SJCRH30 (cell line): ENCODE data around the gene ANKRD42. TPM values are rescaled to one million over a fixed set of nuclear protein-coding genes. Genes with fewer than 3 reads are reported as not detected.

ENCODE experiments used
- DNase-seq, 2 experiments: peaks; one replicate each; pipeline ENCODE4 v3.0.0-alpha.2; 2015 to 2020
- H3K27ac ChIP-seq: fragments of 250-450 bp; sonication (Bioruptor Pico); 2 replicates; pipeline ENCODE4 v1.5.1; 2020; ENCODE audit warnings: mild to moderate bottlenecking, moderate library complexity
- H3K27me3 ChIP-seq: fragments of 250-450 bp; sonication (Bioruptor Pico); 2 replicates; pipeline ENCODE4 v1.5.1; 2020; ENCODE audit warnings: mild to moderate bottlenecking, moderate library complexity
- H3K36me3 ChIP-seq: fragments of 250-450 bp; sonication (Bioruptor Pico); 2 replicates; pipeline ENCODE4 v1.5.1; 2020; ENCODE audit warnings: mild to moderate bottlenecking, moderate library complexity
- H3K4me1 ChIP-seq: fragments of 250-450 bp; sonication (Bioruptor Pico); 2 replicates; pipeline ENCODE4 v1.5.1; 2020; ENCODE audit warnings: mild to moderate bottlenecking, moderate library complexity
- H3K4me3 ChIP-seq: fragments of 250-450 bp; sonication (Bioruptor Pico); 2 replicates; pipeline ENCODE4 v1.5.1; 2020; ENCODE audit warnings: mild to moderate bottlenecking, moderate library complexity
- H3K9me3 ChIP-seq: fragments of 250-450 bp; sonication (Bioruptor Pico); replicated peaks from 2 replicates; pipeline ENCODE4 v1.5.1; 2020; ENCODE audit warnings: mild to moderate bottlenecking, moderate library complexity
- total RNA-seq: library from RNA; depleted of rRNA; stranded (reverse); fragments of >200 nt; shearing (Covaris generic); gene quantifications from 2 replicates; pipeline ENCODE4 v1.2.3, GENCODE V29; 2014

ANKRD42 gene
- total RNA-seq, 1 experiment from 2014 or later = 2.6 TPM

DNA sequence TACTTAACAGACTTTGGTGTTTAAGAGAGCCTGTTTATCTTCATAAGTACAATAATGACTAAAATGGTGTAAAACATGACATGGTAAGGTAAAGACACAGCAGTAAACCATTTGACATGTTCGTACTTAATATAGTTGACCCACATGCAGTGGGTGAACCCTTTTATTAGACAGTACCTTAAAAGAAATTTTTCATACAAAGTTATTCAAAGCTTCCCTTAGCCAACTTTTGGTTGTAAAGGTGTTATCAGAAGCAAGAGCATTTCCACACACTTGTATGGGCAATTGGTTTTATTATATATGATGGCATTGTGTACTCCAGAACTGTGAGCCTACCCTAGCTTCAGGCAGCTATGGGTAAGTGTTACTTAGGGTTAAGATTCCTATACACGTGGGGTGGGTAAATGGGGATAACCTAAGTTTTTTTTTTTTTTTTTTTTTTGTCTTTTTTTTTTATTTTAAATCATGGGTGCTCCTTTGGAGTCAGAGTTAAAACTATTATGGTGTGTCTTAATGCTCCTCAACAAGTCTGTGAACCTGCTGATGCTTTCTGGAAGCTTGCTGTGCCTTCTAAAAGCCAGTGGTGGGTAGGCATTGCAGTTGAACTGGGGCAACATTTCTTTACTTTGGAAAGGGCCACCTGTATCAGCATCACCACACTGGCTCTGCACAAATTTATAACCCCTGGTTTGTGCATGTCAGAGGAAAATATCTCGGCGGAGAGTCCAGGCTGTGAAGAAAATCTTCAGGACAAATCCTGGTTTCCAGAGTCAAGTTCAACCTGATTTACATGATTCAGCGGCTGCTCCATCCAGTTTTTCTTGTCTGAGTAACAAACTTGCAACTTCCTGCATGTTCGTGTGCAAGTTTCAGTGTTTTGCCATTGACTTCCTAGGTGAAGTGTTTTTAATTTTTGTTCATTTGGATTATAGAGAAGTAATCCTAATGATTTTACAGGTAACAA lies 33.3 kb upstream of the ANKRD42 start:
- no peak overlapping the region for H3K27ac ChIP-seq
- peaks cover 64% of the 10 kb centered on the region for H3K36me3 ChIP-seq
- no peaks in the 10 kb centered on the region for H3K27me3 ChIP-seq
- H3K4me3 ChIP-seq = peak overlapping the region; percentile 91
- DNase-seq = no peak
- H3K4me1 ChIP-seq = 0 out of 2 replicates have a peak, but pooled peaks cover 10% of the 10 kb centered on the region
- no peaks in the 10 kb centered on the region for H3K9me3 ChIP-seq

DNA sequence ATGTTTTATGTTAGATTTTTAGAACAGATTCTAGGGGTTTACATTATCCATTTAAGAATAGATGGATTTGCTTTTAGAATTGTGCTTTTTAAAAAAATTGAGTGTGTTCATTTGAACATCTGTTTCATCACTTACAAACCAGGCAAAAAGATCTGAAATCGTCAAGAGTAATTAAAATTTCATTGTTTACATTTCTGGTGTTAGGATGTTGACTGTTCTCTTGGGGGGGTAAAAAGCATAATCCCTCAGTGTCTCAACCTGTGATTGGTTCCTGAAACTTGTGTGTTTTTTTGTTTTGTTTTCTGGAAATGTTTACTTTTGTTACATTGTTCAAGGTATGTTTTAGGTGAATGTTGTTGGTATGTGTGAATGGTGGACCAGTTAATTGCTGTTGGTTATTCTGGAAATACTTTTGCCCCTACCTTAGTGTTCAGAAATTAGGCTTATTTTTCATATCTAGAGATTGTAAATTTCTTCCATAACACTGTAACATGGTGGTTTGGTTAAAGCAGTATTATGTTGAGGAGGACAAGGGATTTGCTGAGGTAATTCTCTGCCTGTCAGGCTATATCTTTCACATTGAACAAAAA lies 31.8 kb upstream of the ANKRD42 start:
- H3K4me1 ChIP-seq = 0 out of 2 replicates have a peak, but pooled peaks cover 10% of the 10 kb centered on the region

DNA sequence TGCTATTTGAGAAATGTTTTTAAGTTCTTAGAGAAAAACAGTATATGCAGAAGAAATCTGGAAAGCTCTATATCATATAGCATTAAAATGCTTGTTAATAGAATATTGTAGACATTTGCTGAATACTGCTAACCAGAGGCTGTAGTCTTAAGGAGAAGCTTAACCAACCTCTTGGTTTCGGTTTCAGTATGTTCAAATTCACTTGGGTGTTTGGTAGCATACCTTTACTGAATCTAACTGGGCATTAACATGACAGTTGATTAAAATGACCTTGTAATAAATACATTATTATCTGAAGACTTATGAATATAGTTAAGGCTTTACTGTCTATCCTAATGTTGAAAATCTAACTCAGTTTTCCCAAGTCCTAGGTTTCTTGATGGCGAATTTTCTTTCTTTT lies 31.1 kb upstream of the ANKRD42 start:
- Histone ChIP-seq H3K9me3 (no peaks in the 10 kb centered on the region), H3K4me3 (no peak overlapping the region), H3K27me3 (no peaks in the 10 kb centered on the region), H3K27ac (no peak overlapping the region), H3K4me1 (0 out of 2 replicates have a peak, but pooled peaks cover 10% of the 10 kb centered on the region), H3K36me3 (peaks cover 86% of the 10 kb centered on the region)
- no peak for DNase-seq

More for the DNA sequence above, 31.8 kb upstream of the ANKRD42 start:
- H3K36me3 ChIP-seq = peaks cover 79% of the 10 kb centered on the region
- no peaks in the 10 kb centered on the region for H3K27me3 ChIP-seq
- no peak overlapping the region for H3K4me3 ChIP-seq
- no peak for DNase-seq
- no peak overlapping the region for H3K27ac ChIP-seq
- no peaks in the 10 kb centered on the region for H3K9me3 ChIP-seq

DNA sequence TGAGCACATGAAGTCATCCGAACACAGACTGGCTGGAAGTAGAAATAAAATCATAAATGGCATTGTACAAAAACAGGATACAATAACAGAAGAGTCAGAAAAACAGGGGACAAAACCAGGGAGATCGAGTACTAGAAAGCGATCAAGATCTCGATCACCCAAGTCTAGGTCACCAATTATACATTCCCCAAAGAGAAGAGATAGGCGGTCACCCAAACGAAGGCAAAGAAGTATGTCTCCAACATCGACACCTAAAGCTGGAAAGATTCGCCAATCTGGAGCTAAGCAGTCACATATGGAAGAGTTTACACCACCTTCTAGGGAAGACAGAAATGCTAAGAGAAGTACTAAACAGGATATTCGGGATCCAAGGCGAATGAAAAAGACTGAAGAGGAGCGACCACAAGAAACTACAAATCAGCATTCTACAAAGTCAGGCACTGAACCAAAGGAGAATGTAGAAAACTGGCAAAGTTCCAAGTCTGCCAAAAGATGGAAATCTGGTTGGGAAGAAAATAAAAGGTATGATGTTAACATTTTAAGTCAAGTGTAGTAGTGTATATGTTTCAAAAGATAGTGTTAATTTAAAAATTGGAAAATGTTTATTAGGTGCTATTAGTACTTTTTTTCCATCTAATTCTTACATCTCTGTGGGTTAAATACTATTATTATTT lies 27.2 kb upstream of the ANKRD42 start:
- no peak overlapping the region for H3K4me3 ChIP-seq
- no peak overlapping the region for H3K27ac ChIP-seq
- H3K36me3 ChIP-seq = peaks cover 94% of the 10 kb centered on the region
- H3K27me3 ChIP-seq = no peaks in the 10 kb centered on the region
- DNase-seq = peak in 1 of 2 experiments; percentile 27
- no peaks in the 10 kb centered on the region for H3K9me3 ChIP-seq
- H3K4me1 ChIP-seq = no peaks in the 10 kb centered on the region

- Histone ChIP-seq H3K9me3 (no peaks in the 10 kb centered on the region), H3K4me1 (no peaks in the 10 kb centered on the region), H3K36me3 (peaks cover 94% of the 10 kb centered on the region), H3K4me3 (no peak overlapping the region), H3K27me3 (no peaks in the 10 kb centered on the region), H3K27ac (no peak overlapping the region)
- DNase-seq = no peak
Observed at GRCh38 chr11:83168756-83169155, 24.8 kb upstream of the ANKRD42 start.

DNA sequence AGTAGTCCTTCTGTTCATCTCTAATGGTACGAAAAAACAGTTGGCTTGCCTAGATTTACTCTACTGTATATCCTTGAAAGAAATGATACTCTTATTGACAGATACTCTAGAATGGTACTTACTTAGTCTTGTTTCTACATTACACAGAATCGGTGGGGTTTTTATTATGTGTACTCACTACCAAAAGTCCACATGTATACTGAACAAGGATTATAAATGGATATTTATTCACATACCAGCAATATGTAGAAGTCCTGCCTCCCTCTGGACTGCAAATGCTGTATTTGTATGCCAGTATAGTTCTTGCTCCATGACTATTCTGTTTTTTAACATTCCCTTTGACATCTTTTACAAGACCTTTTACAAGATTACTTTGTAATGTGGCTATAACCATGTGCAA lies 22.6 kb upstream of the ANKRD42 start:
- Histone ChIP-seq H3K4me1 (no peaks in the 10 kb centered on the region), H3K4me3 (no peak overlapping the region), H3K27ac (no peak overlapping the region), H3K27me3 (no peaks in the 10 kb centered on the region), H3K9me3 (no peaks in the 10 kb centered on the region), H3K36me3 (peaks cover 94% of the 10 kb centered on the region)
- no peak for DNase-seq

DNA sequence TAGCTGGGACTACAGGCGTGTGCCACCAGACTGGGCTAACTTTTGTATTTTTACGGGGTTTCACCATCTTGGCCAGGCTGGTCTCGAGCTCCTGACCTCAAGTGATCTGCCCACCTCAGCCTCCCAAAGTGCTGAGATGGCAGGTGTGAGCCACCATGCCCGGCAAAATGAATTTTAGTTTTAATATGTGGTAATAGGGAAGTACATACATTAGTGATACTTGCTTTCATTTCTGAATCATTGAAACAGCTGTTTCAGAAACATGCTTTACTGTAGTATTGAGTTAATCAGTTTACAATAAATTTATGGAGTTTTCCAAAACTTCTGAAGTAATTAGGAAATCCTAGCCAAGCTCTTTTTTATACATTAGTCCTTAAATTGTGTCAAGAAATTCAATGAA lies 21.0 kb upstream of the ANKRD42 start:
- DNase-seq = no peak
- no peaks in the 10 kb centered on the region for H3K27me3 ChIP-seq
- H3K27ac ChIP-seq = no peak overlapping the region
- H3K36me3 ChIP-seq = peaks cover 92% of the 10 kb centered on the region
- H3K9me3 ChIP-seq = no peaks in the 10 kb centered on the region
- H3K4me1 ChIP-seq = no peaks in the 10 kb centered on the region
- no peak overlapping the region for H3K4me3 ChIP-seq

GRCh38 chr11:83174008-83174407 lies 19.5 kb upstream of the ANKRD42 start:
- Histone ChIP-seq H3K4me1 (no peaks in the 10 kb centered on the region), H3K27me3 (no peaks in the 10 kb centered on the region), H3K4me3 (no peak overlapping the region), H3K9me3 (no peaks in the 10 kb centered on the region), H3K36me3 (peaks cover 92% of the 10 kb centered on the region), H3K27ac (no peak overlapping the region)
- no peak for DNase-seq

DNA sequence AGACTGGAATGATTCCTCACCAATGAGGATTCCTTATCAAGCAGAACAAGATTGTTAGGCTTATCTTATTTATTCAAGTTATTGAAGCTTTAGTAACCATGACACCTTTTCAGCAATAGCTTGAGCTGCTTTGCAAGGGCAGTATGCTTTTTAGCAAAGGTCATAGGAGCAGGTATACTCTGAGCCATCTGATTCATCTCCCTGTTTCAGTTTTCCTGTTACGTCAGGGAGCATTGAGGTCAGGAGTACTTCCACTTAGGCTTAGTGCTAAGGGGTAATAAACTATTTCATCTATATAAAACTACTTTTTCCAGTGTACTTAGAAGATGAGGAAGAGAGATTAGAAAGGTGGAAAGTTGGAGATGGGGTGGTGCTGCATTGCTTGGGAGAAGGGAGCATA lies 17.7 kb upstream of the ANKRD42 start:
- Histone ChIP-seq H3K27me3 (no peaks in the 10 kb centered on the region), H3K27ac (no peak overlapping the region), H3K36me3 (peaks cover 88% of the 10 kb centered on the region), H3K4me1 (no peaks in the 10 kb centered on the region), H3K9me3 (no peaks in the 10 kb centered on the region), H3K4me3 (no peak overlapping the region)
- DNase-seq = no peak

DNA sequence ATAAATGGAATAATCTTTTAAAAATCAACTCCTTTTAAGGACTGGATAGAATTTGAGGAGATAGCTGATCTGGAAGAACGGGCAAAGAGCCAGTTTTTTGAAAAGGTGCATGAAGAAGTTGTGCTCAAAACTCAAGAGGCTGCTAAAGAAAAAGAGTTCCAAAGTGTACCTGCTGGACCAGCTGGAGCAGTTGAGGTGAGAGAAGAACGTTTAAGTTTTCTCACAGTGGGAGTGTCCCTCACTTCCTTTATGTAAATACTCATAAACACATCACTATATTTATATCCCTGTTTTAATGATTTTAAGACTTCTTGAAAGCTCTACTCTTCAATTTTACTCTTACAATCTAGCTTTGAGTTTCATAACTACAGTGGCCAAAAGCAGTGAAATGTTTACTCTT lies 11.7 kb upstream of the ANKRD42 start:
- DNase-seq = no peak
- Histone ChIP-seq H3K4me3 (no peak overlapping the region), H3K27ac (no peak overlapping the region), H3K27me3 (no peaks in the 10 kb centered on the region), H3K9me3 (no peaks in the 10 kb centered on the region), H3K36me3 (peaks cover 95% of the 10 kb centered on the region), H3K4me1 (no peaks in the 10 kb centered on the region)

DNA sequence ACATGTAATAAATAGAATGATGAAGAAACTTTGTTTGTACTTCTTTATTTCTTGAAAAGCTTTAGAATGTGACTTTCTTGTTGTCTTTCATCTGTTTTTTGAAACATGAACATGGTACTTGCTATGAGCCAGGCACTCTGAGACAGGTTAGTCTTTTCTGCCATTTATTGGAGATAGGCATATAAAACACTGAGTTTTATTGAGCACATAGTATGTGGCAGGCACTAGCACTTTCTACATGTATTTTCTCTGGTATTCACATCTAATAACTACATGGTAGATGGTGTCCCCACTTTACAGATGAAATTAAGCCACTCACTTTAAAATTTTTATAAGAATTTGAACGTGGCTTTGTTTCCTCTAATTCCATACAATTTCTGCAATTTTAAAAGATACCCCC lies 7.7 kb upstream of the ANKRD42 start:
- Histone ChIP-seq H3K4me3 (no peak overlapping the region), H3K4me1 (no peaks in the 10 kb centered on the region), H3K27ac (no peak overlapping the region), H3K9me3 (no peaks in the 10 kb centered on the region), H3K36me3 (peaks cover 77% of the 10 kb centered on the region), H3K27me3 (no peaks in the 10 kb centered on the region)
- no peak for DNase-seq

- Histone ChIP-seq H3K27me3 (no peaks in the 10 kb centered on the region), H3K27ac (no peak overlapping the region), H3K36me3 (peaks cover 71% of the 10 kb centered on the region), H3K9me3 (no peaks in the 10 kb centered on the region), H3K4me3 (no peak overlapping the region), H3K4me1 (peaks cover 2% of the 10 kb centered on the region; the same call in 1 of the 2 replicates)
- DNase-seq = no peak
Observed at GRCh38 chr11:83187465-83187864, 6.0 kb upstream of the ANKRD42 start.

GRCh38 chr11:83191491-83191890 lies 2.0 kb upstream of the ANKRD42 start:
- H3K27me3 ChIP-seq = no peaks in the 10 kb centered on the region
- no peak overlapping the region for H3K27ac ChIP-seq
- peaks cover 30% of the 10 kb centered on the region for H3K36me3 ChIP-seq
- H3K9me3 ChIP-seq = no peaks in the 10 kb centered on the region
- no peak overlapping the region for H3K4me3 ChIP-seq
- DNase-seq = no peak
- H3K4me1 ChIP-seq = peaks cover 3% of the 10 kb centered on the region; the same call in 1 of the 2 replicates

DNA sequence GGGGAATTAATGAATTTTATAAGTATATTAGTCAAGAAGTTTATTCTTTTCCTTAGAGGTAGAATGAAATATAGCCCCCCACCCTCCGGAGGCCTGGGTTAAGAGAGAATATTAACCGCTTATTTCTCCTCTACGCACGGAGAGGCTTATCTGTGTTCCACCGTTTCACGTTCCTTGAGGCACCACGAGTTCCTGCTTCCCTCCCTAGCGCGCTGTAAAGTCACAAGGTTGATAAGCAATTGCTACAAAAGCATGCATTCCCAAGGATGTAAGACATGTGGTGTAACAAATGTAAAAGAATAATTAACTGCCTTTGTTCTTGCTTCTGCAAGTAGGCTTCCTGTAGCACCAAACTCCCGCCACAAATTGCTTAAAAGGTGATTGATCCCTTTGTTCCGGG lies 1.5 kb upstream of the ANKRD42 start:
- no peak for DNase-seq
- Histone ChIP-seq H3K36me3 (peaks cover 25% of the 10 kb centered on the region), H3K9me3 (no peaks in the 10 kb centered on the region), H3K27ac (no peak overlapping the region), H3K4me1 (peaks cover 3% of the 10 kb centered on the region; the same call in 1 of the 2 replicates), H3K4me3 (no peak overlapping the region), H3K27me3 (no peaks in the 10 kb centered on the region)
